Stimulated activated CD4-positive, alpha-beta T cell treated with anti-CD3 and anti-CD28 coated beads, Interleukin-12 subunit alpha, Interleukin-12 subunit beta, amount 100 ng/mL, for 4 hours (primary cell): ENCODE results near the gene CCNI2.

Experiments
- DNase-seq: peaks from one replicate; pipeline ENCODE4 v3.0.0-alpha.2; 2020

Gene CCNI2, protein sequence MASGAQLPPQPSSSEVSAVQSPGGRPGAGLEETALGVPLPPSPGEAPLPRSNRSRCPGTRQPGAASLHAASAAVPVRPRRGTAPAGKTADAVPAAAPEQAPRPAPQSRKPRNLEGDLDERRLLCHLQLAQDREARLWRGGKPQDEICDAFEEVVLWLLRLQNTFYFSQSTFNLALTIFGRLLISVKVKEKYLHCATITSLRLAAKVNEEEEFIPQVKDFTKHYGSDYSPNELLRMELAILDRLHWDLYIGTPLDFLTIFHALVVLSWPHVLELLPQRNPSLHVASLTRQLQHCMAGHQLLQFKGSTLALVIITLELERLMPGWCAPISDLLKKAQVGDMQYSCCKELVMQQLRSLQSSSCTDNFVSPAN

DNA sequence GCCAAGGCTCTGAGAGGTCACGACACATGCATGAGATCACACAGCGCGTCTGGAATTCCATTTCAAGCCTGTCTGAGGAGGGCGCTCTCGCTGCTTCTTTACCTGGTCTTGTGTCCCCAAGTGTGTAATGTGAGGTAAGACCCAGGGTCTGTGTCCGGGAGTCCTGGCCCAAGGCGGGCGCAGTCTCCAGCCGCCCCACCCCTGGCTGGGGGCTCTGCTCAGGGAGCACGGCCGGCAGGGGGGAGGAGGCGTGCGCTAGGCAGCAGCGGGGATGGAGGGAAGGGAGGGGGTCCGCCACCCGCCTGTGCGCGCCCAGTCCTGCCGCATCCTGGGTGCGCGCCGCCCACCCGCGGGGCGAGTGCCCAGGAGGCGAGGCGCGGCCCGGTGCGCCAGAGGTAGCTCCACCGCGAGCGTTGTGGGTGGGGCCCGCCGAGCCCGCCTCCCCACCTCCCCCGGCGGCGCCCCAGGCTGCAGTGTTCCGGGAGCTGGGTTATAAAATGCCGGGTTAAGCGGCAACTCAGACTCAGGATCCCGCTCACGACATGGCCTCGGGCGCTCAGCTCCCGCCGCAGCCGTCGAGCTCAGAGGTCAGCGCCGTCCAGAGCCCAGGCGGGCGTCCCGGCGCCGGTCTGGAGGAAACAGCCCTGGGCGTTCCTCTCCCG, at the start of gene CCNI2:
Gene CCNI2 (plus strand): TSS at position 473 of the 662 bp plus-strand sequence. CDS start 70 bp downstream, at position 543.
- DNase-seq = peak; percentile 68

DNA sequence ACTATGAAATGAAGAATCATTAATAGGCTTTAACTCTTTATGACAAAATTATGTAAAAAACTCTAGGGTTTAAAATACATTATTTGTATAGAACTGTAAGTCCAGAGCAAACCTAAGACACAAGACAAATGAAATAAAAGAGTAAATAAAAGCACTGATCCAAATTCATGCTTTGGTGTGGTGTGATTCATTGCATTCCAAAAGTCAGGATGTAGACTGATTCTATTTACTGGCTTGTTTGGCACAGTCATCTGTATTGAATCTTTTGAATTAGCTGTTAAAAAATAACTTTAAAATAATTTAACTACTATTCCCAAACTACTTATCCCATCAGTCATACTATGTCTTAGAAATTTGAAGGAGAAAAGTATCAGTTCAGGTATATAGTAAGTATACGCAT, 42.4 kb upstream of the CCNI2 start:
- DNase-seq = no peak

DNA sequence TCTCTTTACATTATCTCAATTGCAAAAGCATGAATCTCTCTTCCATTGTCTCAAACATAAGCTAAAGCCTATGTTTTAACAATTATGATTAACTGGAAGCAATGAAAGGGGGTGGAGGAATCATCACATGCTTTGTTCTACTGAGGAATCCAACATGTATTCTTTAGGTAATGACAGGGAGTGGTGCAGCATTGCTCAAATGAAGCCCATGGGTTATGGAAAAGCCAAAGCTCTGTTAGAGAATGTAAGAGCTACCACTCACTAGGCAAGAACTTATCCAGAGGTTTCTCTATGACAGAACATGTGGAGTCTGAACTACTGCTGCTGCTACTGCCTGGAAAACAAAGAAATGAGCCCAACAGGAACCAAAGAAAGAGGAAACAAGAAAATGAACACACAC, 38.6 kb upstream of the CCNI2 start:
- no peak for DNase-seq

DNA sequence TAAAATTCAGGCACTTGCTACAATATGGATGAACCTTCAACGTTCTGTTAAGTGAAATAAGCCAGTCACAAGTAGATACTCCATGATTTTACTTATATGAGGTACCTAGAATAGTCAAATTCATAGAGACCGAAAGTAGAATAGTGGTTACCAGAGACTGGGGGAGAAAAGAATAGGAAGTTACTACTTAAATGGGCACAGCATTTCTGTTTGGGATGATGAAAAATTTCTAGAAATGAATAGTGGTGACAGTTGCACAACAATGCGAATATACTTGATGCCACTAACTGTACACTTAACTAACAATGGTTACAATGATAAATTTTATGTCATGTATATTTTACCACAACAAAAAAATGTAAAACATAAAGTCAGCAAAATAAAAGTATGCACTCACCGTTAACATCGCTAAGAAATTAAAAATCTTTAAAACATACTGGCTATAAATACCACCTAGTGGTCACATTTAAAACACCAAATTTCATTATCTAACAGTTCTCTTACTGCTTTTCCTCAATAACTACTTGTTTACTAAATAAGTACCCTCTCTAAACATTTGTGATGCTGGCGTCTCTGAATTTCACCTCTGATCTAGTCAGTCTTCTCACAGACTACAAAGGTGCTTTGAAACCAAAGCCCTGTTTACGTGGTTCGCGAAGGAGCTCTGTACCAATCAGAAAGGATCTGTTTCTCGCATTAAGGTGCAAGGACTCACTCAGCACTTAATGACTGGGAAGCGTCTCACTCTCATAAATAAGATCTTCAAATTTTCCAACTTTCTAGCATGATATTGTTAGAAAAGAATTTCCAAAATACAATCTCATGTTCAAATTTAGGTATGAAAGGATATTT, 32.5 kb upstream of the CCNI2 start:
- DNase-seq = no peak

DNA sequence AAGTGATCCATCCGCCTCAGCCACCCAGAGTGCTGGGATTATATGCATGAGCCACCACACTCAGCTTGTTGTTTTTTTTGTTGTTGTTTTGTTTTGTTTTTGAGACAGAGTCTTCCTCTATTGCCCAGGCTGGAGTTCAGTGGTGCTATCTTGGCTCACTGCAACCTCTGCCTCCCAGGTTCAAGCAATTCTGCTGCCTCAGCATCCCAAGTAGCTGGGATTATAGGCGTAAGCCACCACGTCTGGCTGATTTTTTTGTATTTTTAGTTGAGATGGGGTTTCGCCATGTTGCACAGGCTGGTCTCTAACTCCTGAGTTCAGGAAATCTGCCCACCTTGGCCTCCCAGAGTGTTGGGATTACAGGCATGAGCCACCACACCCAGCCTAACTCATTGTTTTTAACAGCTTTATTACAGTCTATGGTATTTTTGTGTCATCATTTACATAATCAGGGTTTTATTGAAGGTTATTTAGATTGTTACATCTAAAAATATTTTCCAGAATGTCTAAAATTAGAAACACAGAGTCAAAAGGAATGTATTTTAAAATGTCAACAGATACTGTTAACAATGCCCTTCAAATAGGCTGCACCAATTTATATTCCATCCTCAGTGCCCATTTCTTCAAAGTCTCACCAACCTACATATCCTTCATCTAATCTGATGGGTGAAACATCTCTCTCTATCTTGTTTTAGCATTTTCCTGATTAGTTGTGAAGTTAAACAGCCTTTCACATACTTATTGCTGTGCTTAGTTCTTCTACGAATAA, 28.5 kb upstream of the CCNI2 start:
- DNase-seq = no peak

DNA sequence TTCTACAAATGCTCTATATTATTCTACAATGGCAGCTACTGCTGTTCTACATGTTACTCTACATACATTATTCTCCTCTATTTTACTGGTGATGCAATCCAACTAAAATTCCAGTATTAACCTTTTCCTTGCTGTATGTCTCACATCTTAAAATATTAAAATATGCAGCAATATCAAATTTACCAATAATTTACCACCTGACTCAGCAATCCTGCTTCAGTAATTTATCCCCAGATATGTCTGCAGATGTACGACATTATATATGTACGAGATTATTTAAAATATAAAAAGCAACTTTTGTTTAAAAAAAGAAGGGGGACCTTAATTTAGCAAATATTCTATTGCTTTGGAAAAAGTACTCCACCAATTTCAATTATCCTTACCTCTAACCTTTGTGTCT, 21.5 kb upstream of the CCNI2 start:
- DNase-seq = no peak

DNA sequence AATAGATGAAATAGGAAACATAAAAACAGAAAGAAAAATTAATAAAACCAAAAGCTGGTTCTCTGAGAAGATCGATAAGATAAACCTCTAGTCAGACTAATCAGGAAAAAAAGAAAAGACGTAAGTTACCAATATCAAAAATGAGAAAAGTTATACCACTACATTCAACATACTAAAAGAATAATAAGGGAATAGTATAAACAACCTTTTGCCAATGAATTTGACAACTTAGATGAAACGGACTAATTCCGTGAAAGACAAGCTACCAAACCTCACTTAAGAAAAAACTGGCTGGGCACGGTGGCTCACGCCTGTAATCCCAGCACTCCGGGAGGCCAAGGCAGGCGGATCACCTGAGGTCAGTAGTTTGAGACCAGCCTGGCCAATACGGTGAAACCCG, 17.3 kb upstream of the CCNI2 start:
- DNase-seq = no peak

DNA sequence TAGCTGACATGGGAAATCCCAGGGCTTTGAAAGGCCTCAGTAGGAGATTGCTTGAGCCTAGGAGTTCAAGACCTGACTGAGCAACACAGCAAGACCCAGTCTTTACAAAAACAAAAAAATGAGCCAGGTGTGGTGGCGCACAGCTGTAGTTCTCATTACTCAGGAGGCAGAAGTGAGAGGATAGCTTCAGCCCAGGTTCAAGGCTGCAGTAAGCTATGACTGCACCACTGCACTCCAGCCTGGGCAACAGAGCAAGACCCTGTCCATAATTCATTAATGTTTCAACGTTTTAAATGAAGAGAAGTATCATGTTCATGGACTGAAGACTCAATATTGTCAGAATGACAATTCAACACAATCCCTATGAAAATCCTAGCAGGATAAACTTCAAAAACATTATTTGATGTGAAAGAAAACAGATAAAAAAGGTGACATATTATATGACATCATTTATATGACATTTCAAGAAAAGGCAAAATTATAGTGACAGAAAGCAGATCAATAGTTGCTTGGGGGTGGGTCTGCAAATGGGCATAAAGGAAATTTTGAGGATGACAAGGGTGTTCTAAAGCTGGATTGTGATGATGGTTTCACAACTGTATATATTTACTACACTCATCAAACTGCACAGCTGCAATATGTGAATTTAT, 13.6 kb upstream of the CCNI2 start:
- DNase-seq = no peak

DNA sequence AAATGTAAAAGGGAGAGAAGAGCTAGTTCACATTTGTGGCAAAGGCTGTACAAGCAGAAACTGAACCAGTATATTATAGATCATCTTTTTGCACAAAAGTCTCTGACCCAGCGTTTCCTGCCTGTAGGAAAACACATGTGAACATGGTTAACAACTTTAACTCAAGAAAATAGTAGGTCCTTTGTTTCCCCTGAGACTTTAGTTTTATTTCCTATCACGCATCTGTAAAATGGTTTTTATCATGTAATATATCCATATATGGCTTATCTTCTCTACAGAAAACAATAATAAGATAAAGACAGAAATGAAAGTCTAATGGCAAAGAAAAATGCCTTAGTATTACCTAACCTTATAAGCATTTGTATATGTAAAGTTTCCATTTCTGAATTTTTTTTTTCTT, 12.5 kb upstream of the CCNI2 start:
- no peak for DNase-seq

DNA sequence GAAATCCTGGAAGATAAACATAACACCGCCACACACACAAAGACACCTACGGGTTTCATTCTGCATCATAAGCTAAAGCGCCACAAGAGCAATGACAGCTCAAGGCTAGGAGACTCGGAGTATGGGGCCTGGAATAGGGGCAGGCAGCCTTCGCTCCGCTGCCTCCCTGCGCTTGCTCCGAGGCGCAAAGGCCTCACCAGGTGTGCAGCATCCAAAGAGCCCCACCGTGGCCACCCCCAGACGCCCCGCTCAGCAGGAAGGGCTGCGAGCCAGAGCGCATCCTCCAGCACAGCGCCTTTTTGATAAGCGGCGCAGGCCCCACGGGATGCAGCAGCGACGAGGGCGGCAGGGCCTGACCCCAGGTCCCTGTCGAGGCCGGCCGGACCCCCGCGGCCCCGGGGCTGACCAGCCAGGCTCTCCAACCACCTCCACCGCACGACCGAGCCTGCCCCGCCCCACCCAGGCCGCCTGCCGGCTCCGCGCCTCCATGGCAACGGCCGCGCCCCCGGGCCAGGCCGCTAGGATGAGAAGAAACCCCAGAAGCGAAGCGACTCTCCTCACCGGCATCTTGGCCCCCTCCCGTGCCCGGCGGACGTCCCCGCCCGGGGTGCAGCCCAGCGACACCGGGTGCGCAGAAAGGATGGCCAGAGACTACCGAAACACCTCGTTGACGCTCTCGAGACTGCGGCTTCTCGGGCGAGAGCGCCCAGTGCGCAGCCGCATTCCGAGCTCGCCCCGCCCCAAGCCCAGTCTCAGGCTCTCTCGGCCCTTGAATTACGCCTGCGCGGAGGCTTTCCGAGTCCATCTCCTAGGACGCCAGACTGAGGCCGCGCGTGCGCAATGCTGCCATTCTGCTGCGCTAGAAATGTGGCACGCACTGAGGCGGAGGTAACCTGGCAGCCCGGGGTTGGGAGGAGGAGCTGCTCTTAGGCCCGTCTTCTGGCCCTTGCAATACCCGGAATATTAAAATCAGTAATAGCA, 10.1 kb upstream of the CCNI2 start, which contains the start of gene KIF3A:
Gene KIF3A (minus strand): TSS at position 694 of the 981 bp plus-strand sequence. CDS start 127 bp downstream, at position 567.
- peak; percentile 99 for DNase-seq

DNA sequence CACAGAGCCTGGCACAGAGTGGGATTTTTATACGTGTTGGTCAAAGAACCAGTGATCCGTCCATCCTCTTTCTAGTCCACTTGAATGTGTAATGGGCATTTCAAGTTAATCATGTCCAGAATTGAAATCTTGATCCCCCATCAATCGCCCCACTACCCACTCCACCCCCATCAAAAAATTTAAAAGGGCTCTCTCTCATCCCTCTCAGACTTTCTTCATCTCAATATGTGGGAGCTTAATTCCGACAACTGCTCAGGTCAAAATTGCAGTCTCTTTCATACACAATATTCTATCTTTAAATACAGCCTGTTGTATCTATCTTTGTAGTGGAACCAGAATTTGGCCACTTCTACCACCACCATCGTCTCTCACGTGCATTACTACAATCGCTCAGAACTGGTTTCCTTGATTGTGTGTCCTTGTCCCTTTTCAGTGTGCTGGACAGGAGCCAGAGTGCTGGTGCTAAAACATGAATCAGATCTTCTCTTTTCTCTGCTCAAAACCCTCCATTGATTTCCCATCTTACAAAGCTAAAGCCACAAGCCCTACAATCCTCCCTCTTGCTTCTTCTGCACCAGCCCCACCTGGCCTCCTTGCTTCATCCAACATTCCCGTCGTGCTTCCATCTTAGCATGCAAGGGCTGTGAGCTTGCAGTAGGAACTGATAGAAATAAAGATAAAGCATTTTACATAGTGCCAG, 9.1 kb upstream of the CCNI2 start:
- DNase-seq = no peak

DNA sequence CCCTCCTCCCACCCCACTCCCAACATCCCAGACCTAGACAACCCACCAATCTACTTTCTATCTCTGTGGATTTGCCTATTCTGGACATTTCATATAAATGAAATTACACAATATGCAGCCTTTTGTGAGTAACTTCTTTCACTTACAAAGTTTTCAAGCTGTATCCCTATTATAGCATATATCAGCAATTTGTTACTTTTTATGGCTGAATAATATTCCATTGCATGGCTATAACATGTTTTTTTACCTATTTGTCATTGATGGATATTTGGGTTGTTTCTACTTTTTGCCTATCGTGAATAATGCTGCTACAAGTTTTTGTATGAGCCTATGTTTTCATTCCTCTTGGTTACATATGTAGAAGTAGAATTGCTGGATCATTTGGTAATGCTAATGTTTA, 8.0 kb upstream of the CCNI2 start:
- DNase-seq = no peak

DNA sequence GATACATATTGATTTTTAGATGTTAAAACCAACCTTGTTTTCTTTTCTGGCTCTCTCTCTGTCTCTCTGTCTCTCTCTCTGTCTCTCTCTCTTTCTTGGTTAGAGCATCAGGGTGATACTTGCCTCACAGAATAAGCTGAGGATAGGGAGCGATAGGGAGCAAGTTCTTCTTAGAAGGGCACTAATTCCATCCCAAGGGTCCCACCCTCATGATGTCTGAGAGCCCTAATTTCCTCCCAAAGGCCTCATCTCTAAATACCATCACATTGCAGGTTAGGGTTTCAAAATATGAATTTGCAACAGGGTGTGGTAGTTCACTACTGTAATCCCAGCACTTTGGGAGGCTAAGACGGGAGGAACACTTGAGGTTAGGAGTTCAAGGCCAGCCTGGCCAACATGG, 5.1 kb upstream of the CCNI2 start:
- no peak for DNase-seq

DNA sequence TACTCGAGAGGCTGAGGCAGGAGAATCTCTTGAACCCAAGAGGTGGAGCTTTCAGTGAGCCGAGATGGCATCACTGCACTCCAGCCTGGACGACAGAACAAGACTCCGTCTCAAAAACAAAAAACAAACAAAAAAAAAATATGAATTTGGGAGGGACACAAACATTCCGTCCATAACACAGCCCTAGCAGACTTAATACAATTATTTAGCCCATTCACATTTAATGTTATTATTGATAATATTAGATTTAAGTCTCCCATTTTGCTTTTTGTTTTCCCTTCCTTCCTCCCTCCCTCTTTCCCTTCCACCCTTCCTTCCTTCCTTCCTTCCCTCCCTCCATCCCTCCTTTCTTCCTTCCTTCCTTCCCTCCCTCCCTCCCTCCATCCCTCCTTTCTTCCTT, 4.6 kb upstream of the CCNI2 start:
- no peak for DNase-seq

DNA sequence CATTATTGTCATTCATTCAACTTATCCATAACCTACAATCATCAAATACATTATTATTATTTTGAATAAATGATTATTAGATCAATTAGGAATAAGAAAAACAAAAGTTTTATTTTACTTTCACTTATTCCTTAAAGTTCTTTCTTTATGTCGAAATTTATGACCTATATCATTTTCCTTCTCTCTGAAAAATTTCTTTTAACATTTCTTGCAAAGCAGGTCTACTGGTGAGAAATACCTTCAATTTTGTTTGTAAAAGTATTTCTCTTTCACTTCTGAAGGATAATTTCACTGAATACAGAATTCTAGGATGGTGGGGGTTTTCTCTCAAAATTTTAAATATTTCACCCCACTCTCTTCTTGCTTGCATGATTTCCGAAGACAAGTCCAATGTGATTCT, 2.6 kb upstream of the CCNI2 start:
- DNase-seq = no peak

DNA sequence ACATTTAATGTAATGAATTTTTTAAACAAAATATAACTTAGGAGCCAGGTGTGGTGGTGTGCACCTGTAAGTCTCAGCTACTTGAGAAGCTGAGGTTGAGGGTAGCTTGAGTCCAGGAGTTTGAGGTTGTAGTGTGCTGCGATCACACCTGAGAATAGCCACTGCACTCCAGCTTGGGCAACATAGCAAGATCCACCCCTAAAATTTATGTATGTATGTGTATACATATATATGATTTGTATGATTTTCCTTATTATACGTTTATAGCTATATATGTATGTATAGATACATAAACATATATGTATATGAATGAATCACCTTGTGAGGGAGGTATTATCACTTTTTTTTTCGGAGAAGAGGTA, 653 bp upstream of the CCNI2 start:
- DNase-seq = no peak

DNA sequence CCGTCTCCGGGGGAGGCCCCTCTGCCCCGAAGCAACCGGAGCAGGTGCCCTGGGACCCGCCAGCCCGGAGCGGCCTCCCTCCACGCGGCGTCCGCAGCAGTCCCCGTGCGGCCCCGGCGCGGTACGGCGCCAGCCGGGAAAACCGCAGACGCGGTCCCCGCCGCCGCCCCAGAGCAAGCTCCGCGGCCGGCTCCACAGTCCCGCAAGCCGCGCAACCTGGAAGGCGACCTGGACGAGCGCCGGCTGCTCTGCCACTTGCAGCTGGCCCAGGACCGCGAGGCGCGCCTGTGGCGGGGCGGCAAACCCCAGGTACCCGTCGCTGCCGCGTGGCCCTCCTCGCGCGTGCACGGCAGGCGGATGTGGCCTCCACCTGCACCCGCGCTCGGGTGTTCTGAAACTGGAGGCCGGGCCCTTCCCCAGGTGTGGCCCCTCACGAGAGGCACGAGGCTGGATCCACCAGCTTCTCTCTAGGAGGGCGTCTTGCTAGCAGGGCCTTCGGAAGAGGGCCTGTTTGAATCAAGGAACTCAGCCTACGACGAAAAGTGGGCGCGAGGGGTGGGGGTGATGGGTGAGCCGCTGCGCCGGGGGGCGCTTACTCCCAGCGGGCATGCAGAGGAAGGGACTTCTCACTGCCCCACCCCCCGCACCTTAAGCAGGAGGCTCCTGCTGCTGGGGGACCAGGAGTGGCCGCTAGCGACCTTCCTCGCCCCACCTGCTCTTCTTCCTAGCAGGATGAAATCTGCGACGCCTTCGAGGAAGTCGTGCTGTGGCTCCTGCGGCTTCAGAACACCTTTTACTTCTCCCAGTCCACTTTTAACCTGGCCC, 602 bp downstream of the CCNI2 start:
- DNase-seq = peak; percentile 43

DNA sequence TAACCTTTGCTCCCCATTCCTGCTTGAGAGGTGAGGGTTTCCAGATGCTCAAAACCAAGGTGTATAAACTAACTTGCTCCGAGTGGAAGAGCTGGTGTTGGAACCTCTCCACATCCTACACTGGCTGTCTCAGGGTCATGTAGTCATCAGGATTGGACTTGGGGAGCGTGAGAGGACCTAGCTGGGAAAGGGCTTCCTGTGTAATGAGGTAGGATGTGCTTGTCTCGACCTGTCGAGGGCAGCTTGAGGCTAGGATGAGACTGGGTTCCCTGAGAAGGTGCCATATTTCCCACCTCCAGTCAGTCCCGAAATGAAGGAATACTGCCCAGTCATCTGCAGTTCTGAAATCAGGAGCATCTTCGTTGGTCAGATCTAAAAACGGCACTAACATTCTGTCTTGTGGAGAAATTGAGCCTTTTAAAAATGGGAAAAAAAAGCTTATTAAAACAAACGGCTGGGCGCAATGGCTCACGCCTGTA, 1.3 kb downstream of the CCNI2 start:
- DNase-seq = no peak

DNA sequence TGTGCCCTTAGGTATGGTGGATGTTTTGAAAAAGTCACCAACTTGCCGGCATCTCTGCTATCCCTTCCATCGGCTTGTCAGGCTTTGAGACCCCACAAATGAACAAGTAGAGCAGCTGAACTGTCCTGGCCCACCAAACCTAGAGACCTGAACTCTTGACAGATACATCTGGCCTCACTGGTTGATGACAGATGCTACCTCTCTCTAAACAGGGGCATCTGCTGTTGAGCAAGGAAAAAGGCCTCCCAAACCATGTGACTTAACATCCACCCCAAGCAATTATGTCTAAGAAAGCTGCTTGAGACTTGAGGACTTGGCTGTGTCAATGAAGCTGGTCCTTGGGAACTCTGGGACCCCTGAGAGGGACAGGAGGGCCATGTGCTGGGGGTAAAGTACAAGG, 2.3 kb downstream of the CCNI2 start:
- DNase-seq = no peak
